ENCODE results near the gene ST14.
"Not testable (repeated sequence)": the region's sequence is repeated elsewhere in the genome, so short reads cannot be mapped to it uniquely, and the experiment has no call there.

The ST14 gene

GRCh38 chr11:130237282-130238006 is 77.9 kb downstream of the ST14 start:
- no peak for DNase-seq

- DNase-seq, result no peak
Measured at GRCh38 chr11:130241713-130242112, 82.1 kb downstream of the ST14 start.

- peak in 1 of 2 donors; percentile 13 for DNase-seq
Measured at GRCh38 chr11:130243816-130244215, 84.2 kb downstream of the ST14 start.

- DNase-seq, result no peak
Measured at GRCh38 chr11:130244848-130245247, 85.3 kb downstream of the ST14 start.

GRCh38 chr11:130245375-130245774 is 85.8 kb downstream of the ST14 start:
- DNase-seq, result not testable (repeated sequence)

GRCh38 chr11:130246270-130246669 is 86.7 kb downstream of the ST14 start:
- no peak for DNase-seq

- no peak for DNase-seq
Measured at GRCh38 chr11:130246738-130247137, 87.2 kb downstream of the ST14 start.

GRCh38 chr11:130247319-130247718 is 87.7 kb downstream of the ST14 start:
- DNase-seq, result no peak

- DNase-seq, result no peak
Measured at GRCh38 chr11:130249371-130249770, 89.8 kb downstream of the ST14 start.

GRCh38 chr11:130249929-130250328 is 90.3 kb downstream of the ST14 start:
- DNase-seq, result not testable (repeated sequence)

GRCh38 chr11:130251763-130252162 is 92.2 kb downstream of the ST14 start:
- not testable (repeated sequence) for DNase-seq
